Globus pallidus (tissue), 1 donor: Measurements from ENCODE around the gene LYPD4.
A peak's percentile ranks its signal among the peaks of the same experiment; 100 is the strongest.

Source experiments
- DNase-seq: peaks from one replicate; pipeline ENCODE4 v3.0.0-alpha.2; 2015; ENCODE audit warnings: low spot score

Gene LYPD4

DNA sequence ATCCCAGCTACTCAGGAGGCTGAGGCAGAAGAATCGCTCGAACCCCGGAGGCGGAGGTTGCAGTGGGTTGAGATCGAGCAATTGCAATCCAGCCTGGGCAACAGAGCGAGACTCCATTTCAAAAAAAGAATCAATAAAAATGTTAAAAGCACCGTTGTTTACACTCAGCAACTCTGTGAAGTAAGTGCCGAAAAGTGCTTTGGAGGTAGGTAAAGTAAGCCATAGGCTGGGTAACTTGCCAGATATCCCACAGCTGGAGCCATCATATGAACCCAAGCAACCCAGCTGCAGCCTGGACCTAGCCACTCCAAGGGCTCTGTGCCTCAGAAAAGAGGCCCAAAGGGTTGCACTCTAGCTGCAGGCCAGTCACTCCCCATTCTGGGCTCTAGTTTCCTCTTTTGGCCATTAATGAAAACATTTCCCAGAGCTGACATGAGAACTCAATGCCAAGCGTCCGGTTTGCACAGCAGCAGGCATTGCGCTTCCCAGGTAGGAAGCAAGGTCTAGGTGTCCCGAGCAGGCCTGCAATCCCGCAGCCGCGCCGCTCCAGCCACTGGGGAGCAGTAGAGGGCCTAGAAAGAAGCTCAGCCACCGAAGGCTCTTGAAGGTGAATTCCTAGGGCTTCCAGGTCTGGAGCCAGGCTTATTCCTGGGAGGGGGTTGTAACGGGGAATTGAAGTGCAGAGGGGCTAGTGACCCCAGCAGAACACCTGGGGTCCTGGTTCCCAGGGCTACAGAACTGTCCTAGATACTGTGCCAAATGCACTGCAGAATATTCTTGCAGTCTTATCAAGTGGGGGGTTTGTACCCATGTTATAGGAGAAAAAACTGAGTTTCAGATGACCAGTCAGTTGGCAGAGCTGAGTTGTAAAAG lies 28.5 kb upstream of the LYPD4 start:
- no peak for DNase-seq

GRCh38 chr19:41872384-41872774 lies 27.9 kb upstream of the LYPD4 start:
- no peak for DNase-seq

- no peak for DNase-seq
Measured at GRCh38 chr19:41871573-41872383, 27.3 kb upstream of the LYPD4 start.

- DNase-seq = no peak
Measured at GRCh38 chr19:41870401-41870873, 26.0 kb upstream of the LYPD4 start.

- DNase-seq = no peak
Measured at GRCh38 chr19:41869374-41869955, 25.0 kb upstream of the LYPD4 start.

DNA sequence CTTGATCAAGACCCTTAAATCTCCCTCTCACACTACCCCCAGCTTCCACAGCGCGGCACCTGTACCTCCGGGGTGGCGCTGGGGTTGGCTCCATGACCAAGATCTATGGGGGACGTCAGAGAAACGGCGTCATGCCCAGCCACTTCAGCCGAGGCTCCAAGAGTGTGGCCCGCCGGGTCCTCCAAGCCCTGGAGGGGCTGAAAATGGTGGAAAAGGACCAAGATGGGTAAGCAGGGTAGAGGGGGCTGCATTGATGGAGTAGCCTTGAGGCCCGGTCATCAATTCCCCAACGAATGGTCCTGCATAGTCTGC lies 24.5 kb upstream of the LYPD4 start:
- DNase-seq = no peak

GRCh38 chr19:41868120-41868988 lies 23.9 kb upstream of the LYPD4 start:
- DNase-seq = no peak

GRCh38 chr19:41866284-41866683 lies 21.8 kb upstream of the LYPD4 start:
- DNase-seq = no peak

- DNase-seq = no peak
Measured at GRCh38 chr19:41864374-41864773, 19.9 kb upstream of the LYPD4 start.

DNA sequence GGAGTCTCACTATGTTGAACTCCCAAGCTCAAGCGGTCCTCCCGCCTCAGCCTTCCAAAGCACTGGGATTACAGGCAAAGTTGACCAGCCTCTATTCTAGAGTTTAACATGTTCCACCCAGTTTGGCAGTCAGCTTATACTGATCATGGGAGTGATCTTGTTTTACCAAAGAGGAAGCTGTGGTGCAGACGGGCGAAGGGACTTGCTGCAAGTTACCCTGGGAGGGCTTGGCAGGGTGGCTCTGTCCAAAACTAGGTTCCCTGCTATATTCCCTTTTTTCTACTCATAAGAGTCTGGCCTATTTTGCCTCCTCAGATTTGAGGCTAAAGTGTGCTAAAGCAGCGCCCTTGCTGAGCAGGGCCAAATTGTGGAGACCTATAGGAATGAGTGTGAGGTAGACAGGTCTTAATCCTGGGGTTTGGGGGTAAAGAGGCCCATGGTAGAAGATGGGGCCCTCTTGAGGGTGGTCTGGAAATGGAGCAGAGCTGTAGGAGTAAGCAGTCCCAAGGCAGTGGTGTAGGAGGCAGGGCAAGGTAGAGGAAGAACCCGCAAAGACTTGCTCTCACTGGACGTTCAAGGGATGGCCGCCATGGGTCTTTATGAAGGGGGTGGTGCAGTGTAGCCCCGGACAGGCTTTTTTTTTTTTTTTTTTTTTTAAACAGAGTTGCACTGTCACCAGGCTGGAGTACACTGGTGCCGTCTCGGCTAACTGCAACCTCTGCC lies 18.9 kb upstream of the LYPD4 start:
- DNase-seq = no peak

- no peak for DNase-seq
Measured at GRCh38 chr19:41862445-41862986, 18.0 kb upstream of the LYPD4 start.

DNA sequence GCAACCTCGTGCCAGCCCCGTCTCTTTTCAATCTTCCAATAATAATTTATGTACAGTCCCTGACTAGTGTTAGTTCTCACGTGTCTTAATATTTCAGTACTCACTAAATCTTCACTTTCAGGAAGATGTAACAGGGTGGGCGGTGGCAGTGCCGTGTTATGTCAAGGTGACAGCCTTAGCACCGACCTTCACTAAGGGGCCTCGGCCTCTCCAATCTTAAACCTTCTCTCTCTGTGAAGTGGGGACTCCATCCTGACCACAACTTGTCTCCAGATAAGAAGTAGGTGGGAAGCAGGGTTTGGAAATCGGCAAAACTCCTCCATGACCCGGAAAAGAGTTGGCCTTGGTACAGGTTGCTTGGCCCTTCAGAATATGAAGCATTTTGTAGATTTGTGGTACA lies 17.4 kb upstream of the LYPD4 start:
- no peak for DNase-seq

DNA sequence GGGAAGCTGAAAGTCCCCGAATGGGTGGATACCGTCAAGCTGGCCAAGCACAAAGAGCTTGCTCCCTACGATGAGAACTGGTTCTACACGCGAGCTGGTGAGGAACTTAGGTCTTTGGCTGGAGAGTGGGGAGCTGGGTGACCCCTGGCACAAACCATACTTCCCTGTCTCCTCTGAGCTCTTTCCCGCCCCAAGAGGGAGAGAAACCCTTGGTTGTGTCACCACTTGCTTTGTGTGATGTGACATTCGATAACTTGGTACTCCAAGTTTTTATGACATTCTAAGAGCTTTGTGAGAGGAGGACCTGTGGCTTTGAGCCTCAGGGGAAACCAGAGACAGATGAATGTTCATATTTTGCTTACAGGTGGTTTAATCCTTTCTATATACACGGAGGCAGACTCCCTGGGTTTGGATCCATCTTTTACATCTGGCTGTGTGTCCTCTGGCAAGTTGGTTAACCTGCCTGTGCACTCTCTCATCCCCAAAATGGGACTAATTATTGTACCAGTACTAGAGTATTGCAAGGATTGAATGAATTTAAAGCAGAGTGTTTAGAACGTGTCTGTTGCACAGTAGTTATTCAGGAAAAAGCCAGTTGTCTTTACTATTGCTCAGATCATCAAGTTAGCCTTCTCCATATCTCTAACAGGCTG lies 16.8 kb upstream of the LYPD4 start:
- DNase-seq = no peak

DNA sequence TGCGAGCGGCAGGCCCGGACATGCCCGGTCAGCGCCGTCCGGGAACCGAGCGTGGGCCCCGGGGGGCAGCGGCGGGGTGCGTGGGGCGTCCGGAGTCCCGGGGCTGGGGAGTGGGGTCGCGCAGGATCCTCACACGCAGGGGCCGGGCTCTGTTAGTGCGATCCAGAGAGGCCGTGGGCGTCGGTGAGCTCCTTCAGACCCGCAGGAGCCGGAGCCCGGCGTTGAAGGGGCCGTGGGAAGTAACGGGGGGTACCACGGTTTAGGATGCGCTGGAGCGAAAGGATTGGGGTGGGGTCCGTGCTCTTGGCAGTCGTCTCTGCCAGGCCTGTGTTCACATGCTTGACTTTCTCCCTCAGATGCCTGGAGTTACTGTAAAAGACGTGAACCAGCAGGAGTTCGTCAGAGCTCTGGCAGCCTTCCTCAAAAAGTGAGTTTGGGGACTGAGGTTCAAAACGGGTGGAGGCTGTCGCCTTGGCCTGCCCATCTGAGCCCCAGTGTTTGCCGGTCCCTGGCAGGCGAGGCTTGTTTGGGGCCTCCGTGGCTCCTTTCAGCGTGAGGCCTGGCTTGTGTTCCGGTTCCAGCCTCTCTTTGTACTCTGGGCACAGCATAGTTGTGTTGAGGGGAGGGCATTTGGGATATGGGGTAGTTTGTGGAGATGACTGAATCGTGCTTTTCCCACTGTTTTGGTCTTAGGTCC lies 16.1 kb upstream of the LYPD4 start:
- DNase-seq = no peak

- DNase-seq = peak; percentile 100
Measured at GRCh38 chr19:41859618-41860418, 15.3 kb upstream of the LYPD4 start, which contains the start of gene RPS19. Gene RPS19, plus strand, starts transcription at chr19:41860255. Its CDS starts 520 bp downstream, at chr19:41860775.

DNA sequence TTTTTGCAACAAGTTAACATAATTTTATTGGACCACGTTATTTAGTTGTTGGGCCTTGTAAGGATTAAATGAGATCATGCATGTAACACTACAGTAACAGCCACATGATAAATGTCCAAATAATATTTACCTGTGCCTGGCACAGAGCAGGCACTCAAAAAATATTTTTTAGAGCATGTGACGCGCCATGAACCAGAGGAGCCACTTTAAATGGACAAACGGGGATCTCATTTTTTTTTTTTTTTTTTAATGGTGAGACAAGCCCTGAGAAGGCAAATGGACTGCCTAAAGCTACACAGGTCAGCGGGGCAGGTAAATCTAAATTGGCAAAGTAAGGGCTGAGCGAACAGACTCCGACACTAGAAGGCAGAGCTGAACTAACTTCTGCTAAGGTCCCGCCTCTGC lies 14.7 kb upstream of the LYPD4 start:
- no peak for DNase-seq

DNA sequence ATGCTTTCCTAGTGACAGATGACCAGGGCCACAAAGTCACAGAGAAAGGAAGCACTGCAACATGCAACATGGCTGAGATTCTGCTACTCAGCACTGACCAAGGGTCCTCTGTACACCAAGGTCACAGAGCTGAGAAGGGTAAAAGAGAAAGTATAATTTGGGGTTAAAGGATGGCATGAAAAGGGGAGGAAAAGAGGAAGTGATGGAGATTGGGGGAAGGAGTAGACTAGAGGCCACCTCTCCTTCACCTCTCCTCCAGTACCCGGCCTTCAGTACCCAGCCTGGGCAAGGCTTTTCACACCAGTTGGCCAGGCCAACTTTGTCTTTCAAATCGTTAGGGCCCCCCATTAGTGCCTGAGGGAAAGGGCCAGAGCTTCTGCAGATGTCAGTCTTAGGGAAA lies 9.3 kb upstream of the LYPD4 start:
- no peak for DNase-seq

GRCh38 chr19:41853344-41853743 lies 8.9 kb upstream of the LYPD4 start:
- DNase-seq = no peak

- DNase-seq = no peak
Measured at GRCh38 chr19:41851456-41851855, 7.0 kb upstream of the LYPD4 start.
